Measurements from ENCODE around the gene KRTAP9-9. TPM values are rescaled to one million over a fixed set of nuclear protein-coding genes. Genes with fewer than 3 reads are reported as not detected.
"Not testable (repeated sequence)": the region's sequence is repeated elsewhere in the genome, so short reads cannot be mapped to it uniquely, and the experiment has no call there.

KRTAP9-9 gene
- not detected in 2 replicates for total RNA-seq

DNA sequence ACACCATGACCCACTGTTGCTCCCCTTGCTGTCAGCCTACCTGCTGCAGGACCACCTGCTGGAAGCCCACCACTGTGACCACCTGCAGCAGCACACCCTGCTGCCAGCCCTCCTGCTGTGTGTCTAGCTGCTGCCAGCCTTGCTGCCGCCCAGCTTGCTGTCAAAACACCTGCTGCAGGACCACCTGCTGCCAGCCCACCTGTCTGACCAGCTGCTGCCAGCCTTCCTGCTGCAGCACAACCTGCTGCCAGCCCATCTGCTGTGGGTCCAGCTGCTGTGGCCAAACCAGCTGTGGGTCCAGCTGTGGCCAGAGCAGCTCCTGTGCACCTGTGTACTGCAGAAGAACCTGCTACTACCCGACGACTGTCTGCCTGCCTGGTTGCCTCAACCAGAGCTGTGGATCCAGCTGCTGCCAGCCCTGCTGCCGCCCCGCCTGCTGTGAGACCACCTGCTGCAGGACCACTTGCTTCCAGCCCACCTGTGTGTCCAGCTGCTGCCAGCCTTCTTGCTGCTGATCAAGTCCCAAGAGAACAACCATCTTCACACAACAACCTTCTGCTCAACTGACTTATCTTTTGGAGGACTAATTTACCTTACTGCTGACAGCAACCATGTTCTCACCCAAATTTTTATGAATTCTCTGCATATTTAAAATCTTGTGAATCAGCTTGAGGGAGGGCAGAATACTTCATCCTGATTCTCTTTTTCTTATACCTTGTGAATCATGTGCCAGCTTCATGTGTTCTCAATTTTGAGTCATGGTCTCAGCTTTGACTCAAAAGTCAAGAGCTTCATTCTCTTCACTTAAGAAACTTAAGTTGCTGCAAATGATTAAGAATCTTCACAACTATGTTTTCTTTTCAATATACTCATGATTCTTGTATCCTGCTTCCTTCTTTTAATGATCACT is at the start of gene KRTAP9-9:
Gene KRTAP9-9, plus strand, starts transcription at position 4 of the 910 bp plus-strand sequence.
- not testable (repeated sequence) for H3K4me3 ChIP-seq (ENCODE audit: low read depth, low read length); DNase-seq (ENCODE audit: low read depth)

DNA sequence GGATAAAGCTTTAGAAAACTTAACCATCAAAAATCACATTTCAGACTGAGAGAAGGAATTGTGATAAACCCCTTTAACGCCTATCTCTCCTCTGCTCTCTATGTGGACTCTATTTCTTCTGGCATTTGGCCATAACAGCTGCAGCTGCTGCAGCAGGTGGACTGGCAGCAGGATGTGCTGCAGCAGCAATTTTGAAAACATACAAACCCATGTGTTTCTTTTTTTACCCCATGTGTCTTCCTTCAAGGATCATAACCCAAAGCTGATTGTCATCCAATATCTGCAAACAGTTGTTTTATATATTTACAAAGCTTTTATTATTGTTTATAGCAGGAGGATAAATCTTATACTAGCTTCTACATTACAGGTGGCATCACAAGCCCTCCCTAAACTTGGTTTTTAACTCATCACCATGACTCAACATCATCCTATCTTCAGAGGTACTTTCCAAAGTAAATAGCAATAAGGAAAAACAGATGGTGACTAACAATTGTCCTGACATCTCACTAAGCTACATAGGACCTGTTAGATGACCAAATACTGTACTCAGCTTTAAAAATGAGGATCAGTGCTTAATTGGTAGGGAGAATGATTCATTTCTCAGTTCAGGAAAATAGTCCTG is 43.2 kb upstream of the KRTAP9-9 start:
- H3K4me3 ChIP-seq (ENCODE audit: low read depth, low read length) = no peak overlapping the region
- TF ChIP-seq, protein P1, sequence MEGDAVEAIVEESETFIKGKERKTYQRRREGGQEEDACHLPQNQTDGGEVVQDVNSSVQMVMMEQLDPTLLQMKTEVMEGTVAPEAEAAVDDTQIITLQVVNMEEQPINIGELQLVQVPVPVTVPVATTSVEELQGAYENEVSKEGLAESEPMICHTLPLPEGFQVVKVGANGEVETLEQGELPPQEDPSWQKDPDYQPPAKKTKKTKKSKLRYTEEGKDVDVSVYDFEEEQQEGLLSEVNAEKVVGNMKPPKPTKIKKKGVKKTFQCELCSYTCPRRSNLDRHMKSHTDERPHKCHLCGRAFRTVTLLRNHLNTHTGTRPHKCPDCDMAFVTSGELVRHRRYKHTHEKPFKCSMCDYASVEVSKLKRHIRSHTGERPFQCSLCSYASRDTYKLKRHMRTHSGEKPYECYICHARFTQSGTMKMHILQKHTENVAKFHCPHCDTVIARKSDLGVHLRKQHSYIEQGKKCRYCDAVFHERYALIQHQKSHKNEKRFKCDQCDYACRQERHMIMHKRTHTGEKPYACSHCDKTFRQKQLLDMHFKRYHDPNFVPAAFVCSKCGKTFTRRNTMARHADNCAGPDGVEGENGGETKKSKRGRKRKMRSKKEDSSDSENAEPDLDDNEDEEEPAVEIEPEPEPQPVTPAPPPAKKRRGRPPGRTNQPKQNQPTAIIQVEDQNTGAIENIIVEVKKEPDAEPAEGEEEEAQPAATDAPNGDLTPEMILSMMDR (IDR thresholded peaks at IDR 0.05; ENCODE audit: insufficient read depth, low read depth, low read length) = no peak
- peak; percentile 33 for DNase-seq (ENCODE audit: low read depth)

DNA sequence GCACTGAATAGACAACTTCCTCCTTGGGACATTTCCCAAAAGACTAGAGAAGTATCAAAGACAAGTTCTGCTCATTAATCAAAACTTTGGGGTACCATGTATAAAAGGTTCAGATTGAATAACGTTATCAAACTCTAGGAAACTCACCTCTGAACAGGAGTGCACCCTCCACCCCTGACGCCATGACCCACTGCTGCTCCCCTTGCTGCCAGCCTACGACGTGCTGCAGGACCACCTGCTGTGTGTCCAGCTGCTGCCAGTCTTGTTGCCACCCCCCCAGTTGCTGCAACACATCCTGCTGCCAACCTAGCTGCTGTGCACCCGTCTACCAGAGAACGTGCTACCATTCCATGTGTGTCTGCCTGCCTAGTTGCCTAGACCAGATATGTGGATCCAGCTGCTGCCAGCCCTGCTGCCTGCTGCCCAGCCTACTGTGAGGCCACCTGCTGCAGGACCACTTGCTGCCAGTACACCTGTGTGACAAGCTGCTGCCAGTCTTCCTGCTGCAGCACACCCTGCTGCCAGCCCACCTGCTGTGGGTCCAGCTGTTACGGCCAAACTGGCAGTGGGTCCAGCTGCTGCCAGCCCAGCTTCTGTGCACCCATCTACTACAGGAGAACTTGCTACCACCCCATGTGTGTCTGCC is 42.5 kb upstream of the KRTAP9-9 start:
- no peak overlapping the region for H3K4me3 ChIP-seq (ENCODE audit: low read depth, low read length)
- TF ChIP-seq, protein P1 (IDR thresholded peaks at IDR 0.05; ENCODE audit: insufficient read depth, low read depth, low read length) = no peak
- no peak for DNase-seq (ENCODE audit: low read depth)

DNA sequence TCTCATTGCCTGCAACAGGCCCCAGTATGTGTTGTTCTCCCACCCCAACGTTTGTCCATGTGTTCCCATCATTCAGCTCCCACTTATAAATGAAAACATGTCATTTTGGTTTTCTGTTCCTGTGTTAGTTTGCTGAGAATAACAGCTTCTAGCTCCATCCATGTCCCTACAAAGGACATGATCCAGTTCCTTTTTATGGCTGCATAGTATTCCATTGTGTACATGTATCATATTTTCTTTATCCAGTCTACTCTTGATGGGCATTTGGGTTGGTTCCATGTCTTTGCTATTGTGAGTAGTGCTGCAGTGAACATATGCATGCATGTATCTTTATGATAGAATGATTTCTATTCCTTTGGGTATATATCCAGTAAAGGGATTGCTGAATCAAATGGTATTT is 39.5 kb upstream of the KRTAP9-9 start:
- TF ChIP-seq, protein P1 (IDR thresholded peaks at IDR 0.05; ENCODE audit: insufficient read depth, low read depth, low read length) = no peak
- no peak for DNase-seq (ENCODE audit: low read depth)
- H3K4me3 ChIP-seq (ENCODE audit: low read depth, low read length) = no peak overlapping the region

DNA sequence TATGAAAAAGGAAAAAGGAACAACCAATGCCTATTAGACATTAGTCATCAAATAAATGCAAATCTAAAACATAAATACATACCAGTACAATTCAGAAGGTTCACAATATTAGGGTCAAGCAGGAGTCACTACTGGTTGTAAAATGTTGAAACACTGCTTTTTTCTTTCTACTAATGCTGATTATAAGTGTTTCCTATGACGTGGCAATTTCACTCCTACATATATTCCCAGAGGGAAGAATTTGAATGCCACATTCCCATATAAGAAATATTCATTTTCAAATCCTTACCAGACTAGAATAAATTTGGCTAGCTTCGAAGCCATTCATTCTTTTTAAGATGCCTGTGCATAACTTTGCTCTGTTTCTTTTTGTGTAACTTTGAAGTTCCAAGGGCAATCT is 31.4 kb upstream of the KRTAP9-9 start:
- TF ChIP-seq, protein P1 (IDR thresholded peaks at IDR 0.05; ENCODE audit: insufficient read depth, low read depth, low read length) = no peak
- peak; percentile 35 for DNase-seq (ENCODE audit: low read depth)
- H3K4me3 ChIP-seq (ENCODE audit: low read depth, low read length) = no peak overlapping the region

DNA sequence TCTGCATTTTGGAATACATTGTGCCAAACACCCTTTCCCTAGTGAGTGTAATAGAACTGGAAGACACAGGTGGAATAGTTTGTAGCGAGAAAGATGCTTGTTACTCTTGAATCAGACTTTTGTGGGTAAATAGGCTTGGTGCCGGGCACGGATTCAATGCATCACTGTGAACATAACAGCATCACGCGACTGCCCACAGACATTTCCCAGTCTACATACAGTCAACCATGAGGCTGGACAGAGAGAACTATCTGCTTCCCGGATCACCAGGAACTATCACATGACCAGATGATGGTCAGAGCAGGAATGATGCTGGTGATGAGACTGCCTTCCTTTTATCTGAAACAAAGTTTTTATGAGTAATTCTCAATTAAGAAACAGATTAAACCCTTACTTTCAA is 29.1 kb upstream of the KRTAP9-9 start:
- no peak overlapping the region for H3K4me3 ChIP-seq (ENCODE audit: low read depth, low read length)
- TF ChIP-seq, protein P1 (IDR thresholded peaks at IDR 0.05; ENCODE audit: insufficient read depth, low read depth, low read length) = no peak
- DNase-seq (ENCODE audit: low read depth) = no peak

DNA sequence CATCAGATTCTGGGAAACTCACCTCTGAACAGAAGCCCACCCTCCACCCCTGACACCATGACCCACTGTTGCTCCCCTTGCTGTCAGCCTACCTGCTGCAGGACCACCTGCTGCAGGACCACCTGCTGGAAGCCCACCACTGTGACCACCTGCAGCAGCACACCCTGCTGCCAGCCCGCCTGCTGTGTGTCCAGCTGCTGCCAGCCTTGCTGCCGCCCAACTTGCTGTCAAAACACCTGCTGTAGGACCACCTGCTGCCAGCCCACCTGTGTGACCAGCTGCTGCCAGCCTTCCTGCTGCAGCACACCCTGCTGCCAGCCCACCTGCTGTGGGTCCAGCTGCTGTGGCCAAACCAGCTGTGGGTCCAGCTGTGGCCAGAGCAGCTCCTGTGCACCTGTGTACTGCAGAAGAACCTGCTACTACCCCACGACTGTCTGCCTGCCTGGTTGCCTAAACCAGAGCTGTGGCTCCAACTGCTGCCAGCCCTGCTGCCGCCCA is 28.5 kb upstream of the KRTAP9-9 start, which contains the start of gene KRTAP9-2:
Gene KRTAP9-2, plus strand, starts transcription at position 51 of the 498 bp plus-strand sequence. Its CDS starts 7 bp downstream, at position 58.
- not testable (repeated sequence) for DNase-seq (ENCODE audit: low read depth); H3K4me3 ChIP-seq (ENCODE audit: low read depth, low read length)

Data from fibroblast of villous mesenchyme (primary cell).